HEK293T (cell line): Measurements from ENCODE around the gene C5orf15.

Source experiments
- CTCF ChIA-PET: fragments of 350-600 bp; formaldehyde crosslinking; extraction: SDS; loops from one replicate; lab custom pipeline; 2021; ENCODE audit warnings: antibody characterized with exemption, inconsistent platforms; lab: Yijun Ruan, JAX
- POLR2A ChIA-PET: fragments of 350-600 bp; formaldehyde crosslinking; extraction: SDS; loops from one replicate; lab custom pipeline; 2020; ENCODE audit warnings: antibody characterized with exemption, inconsistent platforms; lab: Yijun Ruan, JAX
- DNase-seq: peaks from one replicate; pipeline ENCODE4 v3.0.0; 2012; ENCODE audit warnings: mixed read lengths; ENCODE audit errors: extremely low spot score
- ARNT ChIP-seq: fragments of 450-650 bp; IDR thresholded peaks from 2 replicates; pipeline ENCODE4 v1.6.1; 2017; ENCODE audit warnings: mild to moderate bottlenecking
- BHLHE40 ChIP-seq: fragments of 450-650 bp; IDR thresholded peaks from 2 replicates; pipeline ENCODE4 v1.6.1; 2016; ENCODE audit warnings: mild to moderate bottlenecking, moderate library complexity, borderline replicate concordance
- CTBP1 ChIP-seq: fragments of 450-650 bp; IDR thresholded peaks from 2 replicates; pipeline ENCODE4 v1.6.1; 2016; ENCODE audit warnings: borderline replicate concordance
- ELF4 ChIP-seq: fragments of 450-650 bp; IDR thresholded peaks from 2 replicates; pipeline ENCODE4 v1.6.1; 2017; ENCODE audit warnings: antibody characterized with exemption
- FOXA1 ChIP-seq: fragments of 450-650 bp; IDR thresholded peaks from 2 replicates; pipeline ENCODE4 v1.6.1; 2016; ENCODE audit warnings: mild to moderate bottlenecking
- FOXK2 ChIP-seq: fragments of 450-650 bp; IDR thresholded peaks from 2 replicates; pipeline ENCODE4 v1.6.1; 2016; ENCODE audit warnings: mild to moderate bottlenecking
- FOXM1 ChIP-seq: fragments of 450-650 bp; IDR thresholded peaks from 2 replicates; pipeline ENCODE4 v1.6.1; 2017; ENCODE audit warnings: mild to moderate bottlenecking, borderline replicate concordance
- HDGF ChIP-seq: fragments of 450-650 bp; IDR thresholded peaks from 2 replicates; pipeline ENCODE4 v1.6.1; 2017; ENCODE audit warnings: antibody characterized with exemption, borderline replicate concordance
- L3MBTL2 ChIP-seq: fragments of 450-650 bp; conservative IDR thresholded peaks from 2 replicates; pipeline ENCODE4 v1.6.1; 2016; ENCODE audit warnings: mild to moderate bottlenecking
- LEF1 ChIP-seq: fragments of 450-650 bp; IDR thresholded peaks from 2 replicates; pipeline ENCODE4 v1.6.1; 2017; ENCODE audit warnings: mild to moderate bottlenecking, borderline replicate concordance
- NFRKB ChIP-seq: fragments of 450-650 bp; IDR thresholded peaks from 2 replicates; pipeline ENCODE4 v1.6.1; 2016; ENCODE audit warnings: mild to moderate bottlenecking, moderate library complexity
- SP1 ChIP-seq: fragments of 450-650 bp; IDR thresholded peaks from 2 replicates; pipeline ENCODE4 v1.6.1; 2017
- SUZ12 ChIP-seq: fragments of 450-650 bp; IDR thresholded peaks from 2 replicates; pipeline ENCODE4 v1.6.1; 2016; ENCODE audit warnings: mild to moderate bottlenecking
- TARDBP ChIP-seq: fragments of 450-650 bp; IDR thresholded peaks from 2 replicates; pipeline ENCODE4 v1.6.1; 2016
- ZNF384 ChIP-seq: fragments of 450-650 bp; IDR thresholded peaks from 2 replicates; pipeline ENCODE4 v1.6.1; 2016
- TF ChIP-seq, protein P1 (sequence below): fragments of 450-650 bp; IDR thresholded peaks from 2 replicates; pipeline ENCODE4 v1.6.1; 2016

C5orf15 gene

DNA sequence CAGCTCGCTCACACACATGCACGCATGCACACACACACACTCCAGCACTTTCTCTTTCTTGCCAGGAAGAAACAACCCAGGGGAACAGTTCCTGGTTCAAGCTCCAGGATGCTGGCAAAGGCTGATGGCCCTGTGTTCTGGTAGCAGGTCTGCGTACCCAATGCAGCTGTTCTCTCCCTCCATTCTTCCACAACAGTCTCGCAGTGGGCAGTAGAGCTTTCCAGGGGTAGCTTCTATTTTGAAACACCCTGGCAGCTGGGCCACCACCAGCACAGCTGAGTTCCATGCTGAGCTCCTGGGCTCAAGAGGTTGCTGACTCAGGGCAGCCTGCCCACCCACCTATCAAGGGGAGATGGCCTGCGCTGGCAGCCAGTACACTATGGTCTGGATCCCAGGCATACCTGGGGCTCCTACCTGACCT, 31.7 kb upstream of the C5orf15 start:
- POLR2A ChIA-PET: no interaction called here
- TF ChIP-seq NFRKB: no peak
- TF ChIP-seq ARNT: no peak
- TF ChIP-seq SUZ12: no peak
- TF ChIP-seq FOXK2: no peak
- TF ChIP-seq CTBP1: no peak
- no peak for TF ChIP-seq BHLHE40
- TF ChIP-seq ZNF384: no peak
- TF ChIP-seq FOXM1: no peak
- TF ChIP-seq HDGF: no peak
- no peak for TF ChIP-seq SP1
- no peak for TF ChIP-seq L3MBTL2
- no peak for TF ChIP-seq ELF4
- no peak for DNase-seq
- CTCF ChIA-PET: no interaction called here

DNA sequence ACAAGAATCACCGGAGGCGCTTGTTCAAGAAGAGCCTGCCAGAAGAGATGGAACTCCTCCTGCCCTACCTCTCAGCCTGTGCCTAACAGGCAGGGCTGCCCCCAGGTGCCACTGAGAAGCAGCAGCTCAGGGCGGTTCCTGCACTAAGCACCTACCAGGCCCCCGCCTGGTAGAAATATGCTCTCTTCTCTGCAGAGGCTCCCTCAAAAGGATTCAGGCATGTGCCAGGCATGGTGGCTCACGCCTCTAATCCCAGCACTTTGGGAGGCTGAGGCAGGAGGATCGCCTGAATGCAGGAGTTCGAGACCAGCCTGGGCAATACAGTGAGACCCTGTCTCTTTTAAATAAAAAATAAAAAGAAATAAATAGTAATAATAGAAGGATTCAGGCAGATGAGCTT, 30.4 kb upstream of the C5orf15 start:
- TF ChIP-seq LEF1: no peak
- no peak for TF ChIP-seq HDGF
- TF ChIP-seq ZNF384: no peak
- TF ChIP-seq NFRKB: no peak
- no peak for TF ChIP-seq FOXA1
- TF ChIP-seq TARDBP: no peak
- TF ChIP-seq FOXK2: no peak
- no peak for TF ChIP-seq ARNT
- TF ChIP-seq SUZ12: no peak
- TF ChIP-seq, protein P1, sequence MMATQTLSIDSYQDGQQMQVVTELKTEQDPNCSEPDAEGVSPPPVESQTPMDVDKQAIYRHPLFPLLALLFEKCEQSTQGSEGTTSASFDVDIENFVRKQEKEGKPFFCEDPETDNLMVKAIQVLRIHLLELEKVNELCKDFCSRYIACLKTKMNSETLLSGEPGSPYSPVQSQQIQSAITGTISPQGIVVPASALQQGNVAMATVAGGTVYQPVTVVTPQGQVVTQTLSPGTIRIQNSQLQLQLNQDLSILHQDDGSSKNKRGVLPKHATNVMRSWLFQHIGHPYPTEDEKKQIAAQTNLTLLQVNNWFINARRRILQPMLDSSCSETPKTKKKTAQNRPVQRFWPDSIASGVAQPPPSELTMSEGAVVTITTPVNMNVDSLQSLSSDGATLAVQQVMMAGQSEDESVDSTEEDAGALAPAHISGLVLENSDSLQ: no peak
- no peak for TF ChIP-seq SP1
- no peak for TF ChIP-seq ELF4
- no peak for TF ChIP-seq CTBP1
- TF ChIP-seq BHLHE40: no peak
- TF ChIP-seq FOXM1: no peak
- ChIA-PET POLR2A (no interaction called here), CTCF (interaction anchor here (0.9 kb wide), 1 partner anchor 28 kb away, joined by 3 read pairs; no protein-coding TSS in a partner anchor)
- DNase-seq: no peak

DNA sequence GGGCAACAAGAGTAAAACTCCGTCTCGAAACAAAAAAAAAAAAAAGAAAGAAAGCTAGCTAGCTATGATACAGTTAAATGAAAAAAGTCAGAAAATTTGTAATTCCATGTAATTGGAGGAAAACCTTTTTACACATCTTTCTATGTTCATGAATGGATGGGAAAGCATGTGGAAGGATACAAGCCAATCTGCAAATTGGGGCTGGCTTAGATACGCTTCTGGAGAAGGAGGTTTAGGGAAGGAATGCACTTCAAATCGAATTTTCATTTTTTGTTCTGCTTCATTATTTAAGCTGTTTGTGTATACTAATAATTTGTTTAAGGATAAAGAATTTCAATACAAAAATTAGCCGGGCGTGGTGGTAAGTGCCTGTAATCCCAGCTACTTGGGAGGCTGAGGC, 29.6 kb upstream of the C5orf15 start:
- TF ChIP-seq FOXA1 (no peak), HDGF (no peak), NFRKB (no peak), BHLHE40 (no peak), FOXM1 (no peak), L3MBTL2 (no peak), FOXK2 (no peak), LEF1 (no peak), CTBP1 (no peak), SUZ12 (no peak), SP1 (no peak), ELF4 (no peak), ZNF384 (no peak), ARNT (no peak)
- TF ChIP-seq, protein P1: no peak
- POLR2A ChIA-PET: interaction anchor here (0.8 kb wide), 1 partner anchor 9 kb away, joined by 3 read pairs; no protein-coding TSS in a partner anchor
- no peak for DNase-seq
- CTCF ChIA-PET: interaction anchor here (1.8 to 3.3 kb wide), 2 partner anchors 16 to 54 kb away, joined by 4 to 20 read pairs; no protein-coding TSS in a partner anchor

DNA sequence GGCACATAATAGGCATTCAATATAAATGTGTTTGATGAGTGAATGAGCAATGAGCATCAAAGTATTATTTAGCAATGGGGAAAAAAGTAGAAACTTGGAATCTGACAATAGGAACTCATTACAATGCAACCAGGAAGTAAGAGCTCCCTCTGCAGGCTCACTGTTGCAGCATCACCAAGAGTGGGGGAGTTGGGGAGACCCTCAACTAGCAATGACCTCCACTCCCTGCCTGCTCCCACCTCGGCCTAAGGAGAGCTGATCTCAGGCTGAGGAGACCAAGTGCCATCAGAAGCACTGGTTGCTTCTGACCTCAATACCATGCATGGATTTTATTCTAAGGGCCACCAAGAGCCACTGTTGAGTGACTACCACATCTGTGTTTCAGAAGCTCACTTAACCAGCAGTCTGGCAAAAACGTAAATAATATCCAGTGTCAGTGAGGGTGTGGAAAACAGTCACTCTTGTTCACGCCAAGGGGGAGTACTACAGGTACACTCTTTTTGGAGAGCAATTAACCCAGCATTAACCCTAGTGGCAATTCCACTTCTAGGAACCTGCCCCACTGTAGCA, 28.3 kb upstream of the C5orf15 start:
- TF ChIP-seq TARDBP: no peak
- no peak for TF ChIP-seq L3MBTL2
- no peak for TF ChIP-seq ARNT
- peak; percentile 45 for DNase-seq
- ChIA-PET POLR2A (interaction anchor here (0.6 to 2.8 kb wide), 2 partner anchors 8 to 31 kb away, joined by 3 to 19 read pairs; partner anchors contain the start of gene VDAC1), CTCF (interaction anchor here (0.5 to 3.3 kb wide), 18 partner anchors 8 to 721 kb away, joined by 3 to 20 read pairs (median 4); partner anchors contain the start of gene VDAC1)

DNA sequence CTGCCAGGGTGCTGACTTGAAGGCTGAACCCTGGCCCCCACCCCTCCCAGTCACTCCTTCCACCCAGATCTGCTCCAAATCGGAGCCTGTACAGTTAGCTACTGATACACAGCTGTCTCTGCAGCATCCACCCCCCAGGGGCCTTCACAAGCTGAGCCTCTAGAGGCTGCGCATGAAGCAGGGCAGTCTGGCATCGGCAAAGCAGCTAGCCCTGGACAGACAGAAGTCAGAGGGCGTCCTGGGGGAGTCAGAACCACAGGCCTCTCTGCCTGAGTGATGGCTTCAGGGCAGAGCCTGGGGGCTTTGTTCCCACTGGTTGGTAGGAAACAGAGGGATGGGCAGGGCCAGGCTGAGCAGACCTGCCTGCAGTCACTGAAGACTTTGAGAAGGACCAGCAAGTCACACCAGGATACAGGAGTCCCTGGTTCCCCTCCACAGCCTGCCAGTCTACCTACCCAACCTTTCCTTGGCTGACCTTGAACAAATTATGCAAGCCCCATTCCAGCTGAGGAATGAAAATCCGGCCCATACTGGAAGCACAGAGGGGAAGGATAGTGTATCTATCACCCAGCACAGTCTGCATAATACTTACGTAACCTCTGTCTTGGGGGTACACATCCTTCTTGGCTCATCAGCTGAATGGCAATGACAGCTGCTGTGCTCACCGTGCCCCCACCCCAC, 27.6 kb upstream of the C5orf15 start:
- TF ChIP-seq CTBP1: no peak
- TF ChIP-seq SP1: no peak
- TF ChIP-seq ZNF384: no peak
- TF ChIP-seq, protein P1: no peak
- no peak for TF ChIP-seq SUZ12
- no peak for TF ChIP-seq TARDBP
- no peak for TF ChIP-seq BHLHE40
- no peak for TF ChIP-seq FOXK2
- TF ChIP-seq LEF1: no peak
- TF ChIP-seq FOXA1: no peak
- TF ChIP-seq L3MBTL2: no peak
- TF ChIP-seq FOXM1: no peak
- POLR2A ChIA-PET: interaction anchor here (2.8 kb wide), 1 partner anchor 8 kb away, joined by 19 read pairs; the partner anchor contains the start of gene VDAC1
- DNase-seq: no peak
- CTCF ChIA-PET: interaction anchor here (0.5 to 3.3 kb wide), 16 partner anchors 8 to 721 kb away, joined by 3 to 20 read pairs (median 4); partner anchors contain the start of gene VDAC1
